BJ (cell line): ENCODE results near the gene TNIP1. TPM values are rescaled to one million over a fixed set of nuclear protein-coding genes. Genes with fewer than 3 reads are reported as not detected.

Experiments
- CTCF ChIA-PET: fragments of 350-600 bp; formaldehyde crosslinking; extraction: SDS; loops from one replicate; lab custom pipeline; 2021; ENCODE audit warnings: antibody characterized with exemption, inconsistent platforms; lab: Yijun Ruan, JAX
- POLR2A ChIA-PET: fragments of 300-600 bp; sonication (Branson Sonifier 250); formaldehyde crosslinking; extraction: SDS; loops from one replicate; lab custom pipeline; 2021; ENCODE audit warnings: antibody characterized with exemption; lab: Charles Lee
- DNase-seq: peaks from one replicate; pipeline ENCODE4 v3.0.0-alpha.2; 2011; ENCODE audit warnings: low read depth
- H3K27me3 ChIP-seq: 2 replicates; pipeline ENCODE4 v1.6.0; 2011; ENCODE audit warnings: low read length; ENCODE audit not compliant: control insufficient read depth, insufficient read depth
- H3K36me3 ChIP-seq: 2 replicates; pipeline ENCODE4 v1.5.1; 2011; ENCODE audit warnings: low read length; ENCODE audit not compliant: control insufficient read depth, insufficient read depth
- H3K4me3 ChIP-seq: 2 replicates; pipeline ENCODE4 v1.5.1; 2011; ENCODE audit warnings: low read depth, mild to moderate bottlenecking, control low read depth, low read length
- polyA plus RNA-seq: library from polyadenylated mRNA; depleted of rRNA; stranded (reverse); fragments of >200 nt; gene quantifications from 2 replicates; pipeline ENCODE4 v1.2.3, GENCODE V29; 2011
- TF ChIP-seq, protein P1 (sequence below): IDR thresholded peaks from 2 replicates; pipeline ENCODE4 v1.5.1; 2011; ENCODE audit warnings: low read depth, mild to moderate bottlenecking, control low read depth, inconsistent platforms, low read length, moderate library complexity; ENCODE audit not compliant: insufficient read depth

TNIP1 gene
- polyA plus RNA-seq, 1 experiment = 80.8 TPM

DNA sequence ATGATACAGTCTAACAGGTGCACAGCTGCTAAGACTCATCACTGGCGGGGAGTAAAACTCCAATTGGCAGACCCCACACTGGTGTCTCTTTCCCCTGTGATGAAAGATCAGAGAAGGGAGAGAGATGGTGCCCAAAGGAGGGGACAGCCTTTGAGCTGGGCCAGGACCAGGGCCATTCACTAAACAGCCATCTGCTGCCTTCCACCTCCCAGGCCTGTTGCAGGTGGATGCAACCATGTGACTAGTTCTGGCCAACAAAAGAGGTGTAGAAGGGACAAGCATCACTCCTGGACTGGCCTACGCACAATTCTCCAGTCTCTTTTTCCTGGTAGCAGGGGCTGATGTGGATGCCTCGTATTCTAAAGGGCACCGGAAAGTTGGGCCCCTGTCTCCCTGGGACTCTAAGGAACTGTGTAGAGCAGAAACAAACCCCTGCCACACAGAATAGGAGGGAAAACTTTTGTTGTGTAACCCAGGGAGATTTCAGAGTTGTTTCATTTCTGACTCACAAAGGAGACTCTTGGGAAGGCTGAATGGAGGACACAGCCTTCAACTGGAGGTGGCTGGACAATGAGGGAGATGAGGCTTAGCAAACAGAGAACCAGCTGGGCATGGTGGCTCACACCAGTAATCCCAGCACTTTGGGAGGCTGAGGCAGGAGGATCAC is 26.9 kb downstream of the TNIP1 start:
- TF ChIP-seq, protein P1, sequence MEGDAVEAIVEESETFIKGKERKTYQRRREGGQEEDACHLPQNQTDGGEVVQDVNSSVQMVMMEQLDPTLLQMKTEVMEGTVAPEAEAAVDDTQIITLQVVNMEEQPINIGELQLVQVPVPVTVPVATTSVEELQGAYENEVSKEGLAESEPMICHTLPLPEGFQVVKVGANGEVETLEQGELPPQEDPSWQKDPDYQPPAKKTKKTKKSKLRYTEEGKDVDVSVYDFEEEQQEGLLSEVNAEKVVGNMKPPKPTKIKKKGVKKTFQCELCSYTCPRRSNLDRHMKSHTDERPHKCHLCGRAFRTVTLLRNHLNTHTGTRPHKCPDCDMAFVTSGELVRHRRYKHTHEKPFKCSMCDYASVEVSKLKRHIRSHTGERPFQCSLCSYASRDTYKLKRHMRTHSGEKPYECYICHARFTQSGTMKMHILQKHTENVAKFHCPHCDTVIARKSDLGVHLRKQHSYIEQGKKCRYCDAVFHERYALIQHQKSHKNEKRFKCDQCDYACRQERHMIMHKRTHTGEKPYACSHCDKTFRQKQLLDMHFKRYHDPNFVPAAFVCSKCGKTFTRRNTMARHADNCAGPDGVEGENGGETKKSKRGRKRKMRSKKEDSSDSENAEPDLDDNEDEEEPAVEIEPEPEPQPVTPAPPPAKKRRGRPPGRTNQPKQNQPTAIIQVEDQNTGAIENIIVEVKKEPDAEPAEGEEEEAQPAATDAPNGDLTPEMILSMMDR = no peak
- no peak for DNase-seq
- Histone ChIP-seq H3K4me3 (no peak overlapping the region), H3K27me3 (no peaks in the 10 kb centered on the region), H3K36me3 (peaks cover 39% of the 10 kb centered on the region)
- POLR2A ChIA-PET = no interaction called here
- CTCF ChIA-PET = interaction anchor here (0.6 to 10.9 kb wide), 7 partner anchors 9 to 221 kb away, joined by 3 to 519 read pairs (median 19); no protein-coding TSS in a partner anchor

DNA sequence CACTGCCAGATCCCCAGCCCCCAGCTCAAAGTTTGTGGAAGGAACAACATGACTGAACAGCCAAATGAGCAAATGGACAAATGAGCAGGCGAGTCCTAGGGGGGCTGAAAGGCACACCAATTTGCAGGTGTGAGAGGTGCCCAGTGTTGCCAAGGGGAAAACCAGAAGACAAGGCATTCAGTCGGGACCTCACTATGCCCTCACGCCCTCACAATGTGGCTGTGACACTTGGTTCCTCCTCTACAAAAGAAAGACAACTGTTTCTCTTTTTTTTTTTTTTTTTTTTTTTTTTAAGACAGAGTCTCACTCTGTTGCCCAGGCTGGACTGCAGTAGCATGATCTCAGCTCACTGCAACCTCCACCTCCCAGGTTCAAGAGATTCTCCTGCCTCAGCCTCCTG is 28.0 kb downstream of the TNIP1 start:
- TF ChIP-seq, protein P1 = no peak
- Histone ChIP-seq H3K4me3 (no peak overlapping the region), H3K36me3 (peaks cover 42% of the 10 kb centered on the region), H3K27me3 (no peaks in the 10 kb centered on the region)
- ChIA-PET CTCF (interaction anchor here (0.8 to 10.9 kb wide), 17 partner anchors 10 to 186 kb away, joined by 3 to 519 read pairs (median 9); partner anchors contain the start of gene TNIP1), POLR2A (no interaction called here)
- no peak for DNase-seq

DNA sequence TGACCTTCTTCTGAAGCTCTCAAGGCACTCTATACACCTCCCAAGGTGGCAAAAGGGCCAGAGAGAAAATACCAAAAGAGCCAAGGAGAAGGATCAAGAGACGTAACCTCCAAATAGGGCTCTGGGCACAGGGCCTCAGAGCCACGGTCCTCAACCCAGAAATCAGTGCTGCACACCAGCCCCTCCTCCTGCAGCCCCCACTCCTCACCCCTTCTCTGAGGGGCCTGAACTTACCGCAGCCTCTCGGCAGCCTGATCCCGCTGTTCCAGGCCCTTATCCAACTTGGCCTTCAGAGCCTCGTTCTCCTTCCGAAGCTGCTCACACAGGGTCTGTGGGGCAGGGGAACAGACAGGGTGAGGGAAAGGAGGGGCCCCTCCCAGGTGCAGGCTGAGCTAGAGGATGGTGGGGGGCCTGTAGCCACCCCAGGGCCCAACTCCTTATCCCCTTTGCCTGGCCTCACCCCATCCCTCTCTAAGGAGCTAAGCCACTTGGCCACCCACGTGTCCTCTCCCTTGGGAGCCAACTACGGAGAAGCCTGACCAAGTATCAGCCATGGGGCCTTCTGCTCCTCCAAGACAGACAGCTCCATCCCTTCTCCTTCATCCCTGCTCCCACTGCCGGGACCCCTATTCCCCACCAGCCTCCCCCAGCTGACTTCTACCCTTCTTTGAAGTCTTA is 28.8 kb downstream of the TNIP1 start:
- Histone ChIP-seq H3K27me3 (no peaks in the 10 kb centered on the region), H3K4me3 (no peak overlapping the region), H3K36me3 (peaks cover 45% of the 10 kb centered on the region)
- ChIA-PET CTCF (interaction anchor here (0.6 to 10.9 kb wide), 35 partner anchors 11 to 247 kb away, joined by 3 to 519 read pairs (median 6); partner anchors contain the start of genes ANXA6 and TNIP1), POLR2A (no interaction called here)
- no peak for DNase-seq
- TF ChIP-seq, protein P1 = no peak

DNA sequence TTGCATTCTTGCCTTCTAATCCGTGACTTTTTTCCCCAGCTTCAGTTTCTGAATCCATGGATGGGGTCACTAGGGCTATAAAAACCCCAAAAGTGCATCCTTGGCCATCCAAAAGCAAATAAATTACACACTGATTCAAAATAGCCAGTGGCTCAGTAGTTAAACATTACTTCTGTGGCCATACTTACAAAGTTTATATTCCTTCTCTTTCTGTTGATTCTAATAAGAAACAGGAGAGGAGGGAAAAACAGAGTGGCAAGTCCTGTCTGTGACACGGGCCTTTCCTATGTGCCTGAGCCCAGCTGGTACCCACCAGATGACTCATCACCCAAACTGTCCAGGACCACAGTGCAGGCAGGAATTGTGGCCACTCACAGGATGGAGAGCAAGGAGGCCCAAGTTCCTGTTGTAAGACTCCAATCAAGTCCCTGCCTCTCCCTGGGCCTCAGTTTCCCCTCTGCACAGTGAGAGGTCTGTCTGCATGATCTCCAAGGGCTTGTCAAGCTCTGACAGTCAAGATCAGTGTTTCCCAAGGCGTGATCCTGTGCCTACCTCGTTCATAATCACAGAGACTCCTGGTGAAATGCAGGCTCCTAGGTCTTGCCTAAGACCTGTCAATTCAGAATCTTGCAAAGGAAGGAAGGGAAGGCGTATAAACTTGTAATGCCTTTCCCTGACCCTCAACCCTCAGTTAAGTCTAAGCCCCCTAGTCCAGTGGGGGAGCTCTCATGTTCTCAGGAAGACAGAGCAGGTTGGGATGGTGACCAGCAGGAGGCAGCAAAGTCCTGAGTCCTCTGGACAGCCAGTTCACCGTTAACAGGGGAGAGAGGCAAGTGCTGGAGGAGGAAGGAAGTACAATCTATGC is 29.5 kb downstream of the TNIP1 start:
- ChIA-PET POLR2A (no interaction called here), CTCF (interaction anchor here (0.5 to 10.9 kb wide), 37 partner anchors 11 to 248 kb away, joined by 3 to 519 read pairs (median 6); partner anchors contain the start of genes ANXA6 and TNIP1)
- Histone ChIP-seq H3K27me3 (no peaks in the 10 kb centered on the region), H3K4me3 (no peak overlapping the region), H3K36me3 (peaks cover 39% of the 10 kb centered on the region)
- TF ChIP-seq, protein P1 = peak; percentile 84
- DNase-seq = no peak
